Hematopoietic multipotent progenitor cell treated with erythropoietin and hydrocortisone succinate and interleukin-3 and kit ligand, for 4 days (in vitro differentiated cells): ENCODE data around the gene SPRYD3.

ENCODE experiments used
- DNase-seq: peaks from one replicate; pipeline ENCODE4 v3.0.0-alpha.2; 2015

The SPRYD3 gene

GRCh38 chr12:53062011-53062961 lies 16.9 kb downstream of the SPRYD3 start:
- DNase-seq, result no peak

DNA sequence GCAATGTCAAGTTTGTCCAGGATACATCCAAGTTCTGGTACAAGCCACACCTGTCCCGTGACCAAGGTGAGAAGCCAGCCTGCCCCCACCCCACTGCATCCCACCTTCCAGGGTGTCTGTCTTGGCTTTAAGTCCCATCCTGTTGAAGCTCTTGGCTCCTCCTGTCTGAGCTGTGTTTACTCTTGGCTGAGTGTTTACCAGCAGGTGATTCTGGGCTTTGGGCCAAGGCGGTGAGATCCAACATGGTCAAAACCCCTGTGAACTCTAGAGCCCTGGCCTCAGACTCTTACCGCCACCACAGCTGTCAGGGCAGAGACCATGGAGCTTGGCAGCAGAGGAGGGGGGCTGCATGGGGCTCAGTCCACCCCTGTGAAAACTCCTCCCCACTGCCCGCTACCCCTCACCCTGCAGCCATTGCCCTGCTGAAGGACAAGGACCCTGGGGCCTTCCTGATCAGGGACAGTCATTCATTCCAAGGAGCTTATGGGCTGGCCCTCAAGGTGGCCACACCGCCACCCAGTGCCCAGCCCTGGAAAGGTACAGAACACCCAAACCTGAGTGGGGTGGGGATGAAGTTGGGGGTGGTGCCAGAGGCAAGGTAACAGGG lies 17.7 kb downstream of the SPRYD3 start:
- no peak for DNase-seq

DNA sequence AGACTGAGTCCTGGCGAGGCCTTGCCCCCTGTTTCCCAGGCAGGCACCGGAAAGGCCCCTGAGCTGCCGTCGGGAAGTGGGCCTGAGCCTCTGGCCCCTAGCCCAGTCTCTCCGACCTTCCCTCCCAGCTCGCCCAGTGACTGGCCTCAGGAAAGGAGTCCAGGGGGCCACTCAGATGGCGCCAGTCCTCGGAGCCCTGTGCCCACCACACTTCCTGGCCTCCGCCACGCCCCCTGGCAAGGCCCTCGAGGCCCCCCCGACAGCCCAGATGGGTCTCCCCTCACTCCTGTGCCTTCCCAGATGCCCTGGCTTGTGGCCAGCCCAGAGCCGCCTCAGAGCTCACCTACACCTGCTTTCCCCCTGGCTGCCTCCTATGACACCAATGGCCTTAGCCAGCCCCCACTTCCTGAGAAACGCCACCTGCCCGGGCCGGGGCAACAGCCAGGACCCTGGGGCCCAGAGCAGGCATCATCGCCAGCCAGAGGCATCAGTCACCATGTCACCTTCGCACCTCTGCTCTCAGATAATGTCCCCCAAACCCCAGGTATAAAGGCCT lies 18.4 kb downstream of the SPRYD3 start:
- no peak for DNase-seq

DNA sequence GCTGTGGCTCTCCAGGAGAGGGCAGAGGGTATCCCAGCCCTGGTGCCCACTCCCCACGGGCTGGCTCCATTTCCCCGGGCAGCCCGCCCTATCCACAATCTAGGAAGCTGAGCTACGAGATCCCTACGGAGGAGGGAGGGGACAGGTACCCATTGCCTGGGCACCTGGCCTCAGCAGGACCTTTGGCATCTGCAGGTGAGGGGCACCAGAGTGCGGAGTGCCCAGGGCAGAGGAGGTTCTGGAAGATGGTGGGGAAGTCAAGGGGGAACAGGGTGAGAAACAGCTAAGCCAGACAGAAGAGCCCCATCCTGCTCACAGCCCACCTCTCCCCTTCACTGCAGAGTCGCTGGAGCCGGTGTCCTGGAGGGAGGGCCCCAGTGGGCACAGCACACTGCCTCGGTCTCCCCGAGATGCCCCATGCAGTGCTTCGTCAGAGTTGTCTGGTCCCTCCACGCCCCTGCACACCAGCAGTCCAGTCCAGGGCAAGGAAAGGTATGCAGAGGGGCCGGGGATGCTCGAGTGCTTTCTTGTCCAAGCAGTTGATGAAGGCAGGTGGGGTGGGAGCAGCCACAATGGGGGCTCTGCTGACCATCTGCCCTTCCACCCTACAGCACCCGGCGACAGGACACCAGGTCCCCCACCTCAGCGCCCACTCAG lies 19.0 kb downstream of the SPRYD3 start:
- no peak for DNase-seq

- DNase-seq, result no peak
These were observed 19.6 kb downstream of the SPRYD3 start for GRCh38 chr12:53059434-53060063.

GRCh38 chr12:53058674-53059433 lies 20.3 kb downstream of the SPRYD3 start:
- no peak for DNase-seq

DNA sequence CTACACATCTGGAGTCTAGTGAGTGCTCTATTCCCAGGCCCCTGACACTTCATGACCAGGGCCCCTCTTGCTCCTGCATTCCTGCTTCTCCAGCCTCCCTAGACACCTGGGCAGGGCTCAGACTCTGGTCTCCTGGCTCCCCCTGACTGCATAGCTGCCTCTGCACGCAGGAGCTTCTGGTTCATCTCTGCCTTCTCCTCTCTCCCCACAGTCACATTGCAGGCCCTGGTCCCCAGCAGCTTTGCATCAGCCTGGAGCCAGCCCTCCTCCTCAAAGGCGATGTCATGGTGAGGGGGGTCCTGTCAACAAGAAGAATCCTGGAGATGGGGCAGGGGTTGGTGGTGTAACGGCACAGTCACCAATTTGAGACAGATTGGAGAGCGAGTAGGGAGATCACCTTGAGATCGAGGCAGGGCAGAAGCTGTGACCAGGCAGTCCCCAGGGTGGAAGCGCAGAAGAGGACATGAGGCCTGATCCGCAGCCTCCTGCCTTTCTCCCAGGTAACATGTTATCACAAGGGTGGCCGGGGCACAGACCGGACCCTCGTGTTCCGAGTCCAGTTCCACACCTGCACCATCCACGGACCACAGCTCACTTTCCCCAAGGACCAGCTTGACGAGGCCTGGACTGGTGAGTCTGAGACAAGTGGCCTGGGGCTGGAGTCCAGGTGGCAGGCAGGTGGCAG lies 21.2 kb downstream of the SPRYD3 start:
- DNase-seq, result no peak

- DNase-seq, result no peak
These were observed 22.3 kb downstream of the SPRYD3 start for GRCh38 chr12:53056901-53057300.

DNA sequence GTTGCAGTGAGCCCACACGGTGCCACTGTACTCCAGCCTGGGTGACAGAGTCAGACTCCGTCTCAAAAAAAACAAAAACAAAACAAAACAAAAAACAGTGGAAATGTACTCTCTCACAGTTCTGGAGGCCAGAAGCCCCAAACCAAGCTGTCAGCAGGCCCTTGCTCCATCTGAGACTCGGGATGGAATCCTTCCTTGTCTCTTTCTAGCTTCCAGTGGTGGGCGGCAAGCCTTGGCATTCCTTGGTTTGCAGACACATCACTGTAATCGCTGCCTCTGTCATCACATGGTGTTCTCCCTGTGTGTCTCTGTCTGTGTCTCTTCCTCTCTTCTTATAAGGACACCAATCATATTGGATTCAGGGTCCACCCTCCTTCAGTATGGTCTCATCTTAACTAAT lies 22.9 kb downstream of the SPRYD3 start:
- no peak for DNase-seq

GRCh38 chr12:53055471-53056266 lies 23.5 kb downstream of the SPRYD3 start:
- DNase-seq, result no peak

- peak; percentile 96 for DNase-seq
These were observed 24.9 kb downstream of the SPRYD3 start for GRCh38 chr12:53054112-53054878.

DNA sequence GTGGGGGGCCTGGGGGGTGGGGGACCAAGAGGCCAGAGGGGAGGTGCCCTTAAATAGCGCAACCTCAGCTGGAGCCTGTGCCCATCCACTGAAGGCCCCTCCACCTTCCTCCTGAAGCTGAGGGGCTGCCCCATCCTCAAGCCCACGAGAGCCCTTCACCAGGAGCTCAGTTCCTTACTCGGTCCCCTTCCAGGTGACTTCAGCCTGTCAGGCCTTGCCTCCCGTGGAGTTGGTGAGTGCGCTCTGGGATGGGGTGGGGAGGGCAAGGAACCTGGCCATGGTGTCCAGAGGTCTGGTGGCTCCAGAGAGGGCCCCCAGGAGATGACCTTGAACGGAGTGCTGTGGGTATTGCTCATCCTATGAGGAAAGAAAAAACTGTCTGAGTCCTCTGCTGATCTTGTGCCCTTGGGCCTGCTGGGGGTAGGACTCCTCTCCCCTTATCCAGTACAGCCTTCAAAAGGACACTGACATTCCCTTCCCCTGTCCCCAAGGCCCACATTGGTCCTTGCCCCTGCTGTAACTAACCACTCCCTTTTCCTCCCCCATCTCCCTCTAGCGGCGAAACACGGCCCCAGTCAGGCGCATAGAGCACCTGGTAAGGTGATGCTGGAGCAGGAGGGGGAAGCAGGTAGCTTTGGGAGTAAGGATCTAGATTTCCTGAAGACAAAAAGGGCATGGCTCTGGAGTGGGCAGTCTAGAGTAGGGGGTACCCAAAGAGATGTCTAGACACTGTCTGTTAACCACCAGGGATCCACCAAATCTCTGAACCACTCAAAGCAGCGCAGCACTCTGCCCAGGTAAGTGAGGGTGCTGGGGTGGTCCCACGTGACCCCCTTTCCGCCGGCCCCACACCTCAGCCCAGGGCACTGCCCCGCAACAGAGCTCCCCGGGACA lies 25.7 kb downstream of the SPRYD3 start:
- DNase-seq, result peak; percentile 62

DNA sequence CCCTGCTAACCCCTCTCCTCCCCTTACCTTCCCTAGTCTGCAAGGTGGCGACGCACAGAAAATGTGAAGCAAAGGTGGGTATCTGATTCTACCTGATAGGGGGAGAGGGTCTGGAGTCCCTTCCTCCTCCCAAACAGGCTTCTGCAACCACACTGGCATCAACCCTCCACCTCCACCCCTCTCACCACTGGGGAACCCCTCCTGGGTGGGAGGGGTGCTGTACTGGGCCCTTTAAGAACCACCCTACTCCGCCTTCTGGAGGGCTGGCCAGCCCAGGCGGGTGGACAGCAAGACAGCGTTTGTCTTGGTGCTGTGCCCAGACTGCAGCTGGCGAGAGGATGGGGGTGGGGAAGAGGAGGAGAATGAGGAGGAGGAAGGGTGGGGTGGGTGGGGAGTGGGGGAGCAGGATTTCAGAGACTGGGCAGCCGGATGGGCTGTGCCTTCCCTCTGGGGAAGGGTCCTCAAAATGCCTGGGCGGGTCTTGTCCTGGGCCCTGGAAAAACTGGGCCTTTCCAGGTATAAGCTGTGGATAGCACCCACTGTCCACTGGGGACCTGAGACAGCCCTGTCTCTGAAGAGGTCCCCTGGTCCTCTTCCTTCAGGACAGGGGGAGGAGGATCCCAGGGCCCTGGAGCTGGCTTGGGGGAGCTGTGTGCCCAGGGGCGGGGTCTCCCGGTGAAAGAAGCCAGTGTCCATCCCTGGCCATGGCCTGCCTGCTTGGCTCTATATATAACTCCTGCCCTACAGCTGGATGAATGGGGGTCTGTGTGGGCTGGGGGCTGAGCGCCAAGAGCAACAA lies 26.6 kb downstream of the SPRYD3 start:
- peak; percentile 46 for DNase-seq

DNA sequence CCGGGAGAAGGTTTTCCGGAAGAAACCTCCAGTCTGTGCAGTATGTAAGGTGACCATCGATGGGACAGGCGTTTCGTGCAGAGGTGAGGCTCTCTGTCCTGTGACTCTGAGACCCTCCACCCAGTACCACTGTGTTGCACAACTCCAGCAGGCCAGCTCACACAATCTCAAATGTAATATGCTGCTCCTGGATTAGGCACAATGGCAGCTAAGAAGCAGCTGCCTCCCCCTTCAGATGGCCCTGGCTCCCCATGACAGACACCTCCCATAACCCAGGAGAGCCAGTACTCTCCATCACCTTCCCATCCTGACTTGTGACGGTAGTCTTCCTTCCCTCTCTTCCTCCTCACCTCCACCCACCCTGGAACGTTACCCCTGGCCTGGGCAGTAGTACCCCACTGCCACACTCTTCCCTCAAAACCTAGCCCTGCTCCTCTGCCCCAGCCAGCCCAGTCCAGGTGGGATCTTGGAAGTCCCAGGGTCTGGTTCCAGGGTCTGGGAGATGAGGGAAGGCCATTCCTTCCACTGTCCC lies 27.2 kb downstream of the SPRYD3 start:
- no peak for DNase-seq

- no peak for DNase-seq
These were observed 27.9 kb downstream of the SPRYD3 start for GRCh38 chr12:53051058-53051880.

GRCh38 chr12:53050426-53051057 lies 28.6 kb downstream of the SPRYD3 start:
- DNase-seq, result no peak
